BLaER1 treated with 17β-estradiol and CSF1 and Interleukin-3, amounts not matched to agents 10 nM and 100 nM (cell line): ENCODE data around the gene XAGE2.

ENCODE experiments used
- H3K27ac ChIP-seq, 11 experiments: shearing (Covaris generic); formaldehyde crosslinking; 2 replicates each; pipeline ENCODE4 v1.8.1; 2022
- H3K27me3 ChIP-seq, 11 experiments: shearing (Covaris generic); formaldehyde crosslinking; 2 replicates each; pipeline ENCODE4 v1.8.1; 2022
- H3K36me3 ChIP-seq, 11 experiments: shearing (Covaris generic); formaldehyde crosslinking; 2 replicates each; pipeline ENCODE4 v1.8.1; 2022
- H3K4me1 ChIP-seq, 10 experiments: shearing (Covaris generic); formaldehyde crosslinking; 2 replicates each; pipeline ENCODE4 v1.8.1; 2022
- H3K4me2 ChIP-seq, 11 experiments: shearing (Covaris generic); formaldehyde crosslinking; 2 replicates each; pipeline ENCODE4 v1.8.1; 2022
- H3K4me3 ChIP-seq, 10 experiments: shearing (Covaris generic); formaldehyde crosslinking; 2 replicates each; pipeline ENCODE4 v1.8.1; 2022
- H3K9ac ChIP-seq, 11 experiments: shearing (Covaris generic); formaldehyde crosslinking; 2 replicates each; pipeline ENCODE4 v1.8.1; 2022
- H3K9me3 ChIP-seq, 11 experiments: shearing (Covaris generic); formaldehyde crosslinking; replicated peaks in 1 of 11; 2 replicates each; pipeline ENCODE4 v1.8.1; 2022
- H4K20me1 ChIP-seq, 11 experiments: shearing (Covaris generic); formaldehyde crosslinking; 2 replicates each; pipeline ENCODE4 v1.8.1; 2022
- Cebpa-rat ChIP-seq, 11 experiments: shearing (Covaris generic); IDR thresholded peaks; 2 replicates each; pipeline ENCODE4 v1.8.1; 2022

The XAGE2 gene

GRCh38 chrX:52420824-52421443 lies 52.1 kb downstream of the XAGE2 start:
- Histone ChIP-seq H3K4me2 (no peak overlapping the region), H3K36me3 (no peaks in the 10 kb centered on the region), H3K27ac (no peak overlapping the region), H3K9me3 (no peaks in the 10 kb centered on the region; a peak in 1 of 22 replicates), H3K9ac (no peak overlapping the region), H3K4me1 (no peaks in the 10 kb centered on the region), H3K27me3 (peaks cover 96 to 100% (median 100%) of the 10 kb centered on the region in 11 experiments), H3K4me3 (no peak overlapping the region), H4K20me1 (peaks cover 0 to 7% (median 0%) of the 10 kb centered on the region in 11 experiments; a peak in 4 of 22 replicates)
- TF ChIP-seq Cebpa-rat (IDR thresholded peaks at IDR 0.05) = no peak

DNA sequence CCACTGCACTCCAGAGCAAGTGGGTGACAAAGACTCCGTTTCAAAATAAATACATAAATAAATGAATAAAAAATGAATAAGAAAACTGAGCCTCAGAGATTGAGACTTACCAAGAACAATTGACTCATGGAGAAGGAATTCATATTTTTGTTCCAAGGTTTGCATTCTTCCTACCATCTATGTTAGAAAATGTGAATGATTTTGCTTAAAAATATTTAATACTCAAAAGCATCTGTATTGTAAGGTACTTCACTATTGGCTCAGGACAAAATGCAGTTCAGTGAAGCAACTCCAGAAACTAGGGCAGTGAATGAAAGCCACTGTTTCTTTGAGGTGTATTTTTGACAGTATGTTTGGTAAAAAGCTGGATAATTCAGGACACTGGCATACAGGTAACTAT lies 54.1 kb downstream of the XAGE2 start:
- no peaks in the 10 kb centered on the region for H3K4me1 ChIP-seq
- TF ChIP-seq Cebpa-rat (IDR thresholded peaks at IDR 0.05) = no peak
- no peak overlapping the region for H3K9ac ChIP-seq
- H3K4me3 ChIP-seq = no peak overlapping the region
- no peak overlapping the region for H3K27ac ChIP-seq
- no peaks in the 10 kb centered on the region for H3K36me3 ChIP-seq
- H3K9me3 ChIP-seq = no peaks in the 10 kb centered on the region; a peak in 1 of 22 replicates
- H3K27me3 ChIP-seq = peaks cover 97 to 100% (median 100%) of the 10 kb centered on the region in 11 experiments
- no peak overlapping the region for H3K4me2 ChIP-seq
- peaks cover 0 to 12% (median 0%) of the 10 kb centered on the region in 11 experiments; a peak in 4 of 22 replicates for H4K20me1 ChIP-seq

- Histone ChIP-seq H3K9me3 (no peaks in the 10 kb centered on the region; a peak in 1 of 22 replicates), H3K27ac (no peak overlapping the region), H3K36me3 (no peaks in the 10 kb centered on the region), H3K4me1 (no peaks in the 10 kb centered on the region), H4K20me1 (peaks cover 0 to 12% (median 0%) of the 10 kb centered on the region in 11 experiments; a peak in 3 of 22 replicates), H3K4me2 (no peak overlapping the region), H3K9ac (no peak overlapping the region), H3K27me3 (peaks cover 95 to 100% (median 98%) of the 10 kb centered on the region in 11 experiments), H3K4me3 (no peak overlapping the region)
- no peak for TF ChIP-seq Cebpa-rat (IDR thresholded peaks at IDR 0.05)
Measured at GRCh38 chrX:52424656-52425055, 55.8 kb downstream of the XAGE2 start.
